B cell (primary cell): ENCODE results near the gene NR3C2. TPM values are rescaled to one million over a fixed set of nuclear protein-coding genes. Genes with fewer than 3 reads are reported as not detected.

Experiments
- ATAC-seq: fragments of 200-7000 bp; cut with Tn5 transposase; one replicate; pipeline ENCODE4 v1.10.0; 2021; ENCODE audit warnings: low read depth, mild to moderate bottlenecking, moderate number of reproducible peaks, moderate library complexity
- CTCF ChIA-PET: fragments of 350-600 bp; sonication (Branson Sonifier 250); formaldehyde crosslinking; loops from one replicate; lab custom pipeline; 2021; ENCODE audit warnings: antibody characterized with exemption, inconsistent platforms; lab: Charles Lee
- POLR2A ChIA-PET: fragments of 350-600 bp; sonication (Branson Sonifier 250); formaldehyde crosslinking; loops from one replicate; lab custom pipeline; 2021; ENCODE audit warnings: antibody characterized with exemption; lab: Charles Lee
- DNase-seq: peaks from one replicate; pipeline ENCODE4 v3.0.0; 2013
- H2AFZ ChIP-seq: 2 replicates; pipeline ENCODE4 v1.6.1; 2012; ENCODE audit warnings: mild to moderate bottlenecking, low read depth, low read length; ENCODE audit not compliant: insufficient read depth, poor library complexity, severe bottlenecking
- H3K27ac ChIP-seq, 2 donors: 1 replicate in 1 of 2; 2 replicates in 1 of 2; pipeline ENCODE4 v1.5.1; 2012 to 2013; ENCODE audit warnings: low read length in 2 of 2, mild to moderate bottlenecking in 2 of 2, moderate library complexity in 1 of 2
- H3K27me3 ChIP-seq, 4 experiments: fragments of 200-600 bp in 1 of 4; sonication (generic) in 1 of 4; replicated peaks in 1 of 4; 1 replicate in 2 of 4; 2 replicates in 2 of 4; pipeline versions ENCODE4 v1.6.1 to v1.7.0; 2013 to 2016; ENCODE audit warnings: low read length in 3 of 4, mild to moderate bottlenecking in 2 of 4, mixed read lengths in 1 of 4, moderate library complexity in 1 of 4; ENCODE audit not compliant: insufficient read depth in 4 of 4, control insufficient read depth in 3 of 4; ENCODE audit errors: control extremely low read depth in 1 of 4
- H3K36me3 ChIP-seq, 2 experiments: replicated peaks in 1 of 2; 1 replicate in 1 of 2; 2 replicates in 1 of 2; pipeline versions ENCODE4 v1.6.1 to v1.7.1; 2013; ENCODE audit warnings: low read length in 1 of 2; ENCODE audit not compliant: insufficient read depth in 2 of 2, control insufficient read depth in 1 of 2; ENCODE audit errors: control extremely low read depth in 1 of 2, extremely low read depth in 1 of 2
- H3K4me1 ChIP-seq, 2 donors: fragments of 200-600 bp in 1 of 2; sonication (generic) in 1 of 2; 1 replicate in 1 of 2; 2 replicates in 1 of 2; pipeline versions ENCODE4 v1.5.1 to v1.6.1; 2013 to 2017; ENCODE audit warnings: low read length in 2 of 2; ENCODE audit not compliant: control insufficient read depth in 2 of 2, insufficient read depth in 2 of 2
- H3K4me2 ChIP-seq: replicated peaks from 2 replicates; pipeline ENCODE3; 2012; ENCODE audit warnings: mild to moderate bottlenecking, low read depth, low read length; ENCODE audit not compliant: poor library complexity, severe bottlenecking
- H3K4me3 ChIP-seq, 5 experiments: fragments of 200-600 bp in 1 of 5; sonication (generic) in 1 of 5; 1 replicate in 3 of 5; 2 replicates in 2 of 5; pipeline versions ENCODE4 v1.5.1 to v1.7.0; 2011 to 2016; ENCODE audit warnings: low read length in 4 of 5, mild to moderate bottlenecking in 4 of 5, low read depth in 2 of 5, control low read depth in 1 of 5, moderate library complexity in 1 of 5; ENCODE audit not compliant: insufficient read depth in 1 of 5; ENCODE audit errors: control extremely low read depth in 1 of 5, extremely low read depth in 1 of 5
- H3K79me2 ChIP-seq: fragments of 200-600 bp; sonication (generic); one replicate; pipeline ENCODE4 v1.6.0; 2016; ENCODE audit warnings: low read length; ENCODE audit not compliant: control insufficient read depth, insufficient read depth
- H3K9ac ChIP-seq: fragments of 200-600 bp; sonication (generic); 2 replicates; pipeline ENCODE4 v1.6.1; 2017; ENCODE audit warnings: mild to moderate bottlenecking, low read length, moderate library complexity
- H3K9me3 ChIP-seq, 3 donors: one replicate each; pipeline versions ENCODE4 v1.6.1 to v1.7.1; 2013; ENCODE audit warnings: low read length in 2 of 3; ENCODE audit not compliant: control insufficient read depth in 2 of 3, insufficient read depth in 1 of 3; ENCODE audit errors: control extremely low read depth in 1 of 3
- H4K20me1 ChIP-seq: 2 replicates; pipeline ENCODE4 v1.6.0; 2012; ENCODE audit warnings: mild to moderate bottlenecking, low read length; ENCODE audit not compliant: insufficient read depth, control insufficient read depth, poor library complexity, severe bottlenecking
- H3K27ac Mint-ChIP-seq: one replicate; pipeline ENCODE4 v1.8.0; 2021; ENCODE audit warnings: mixed read lengths
- H3K27me3 Mint-ChIP-seq: one replicate; pipeline ENCODE4 v1.8.0; 2021; ENCODE audit warnings: mixed read lengths
- H3K4me1 Mint-ChIP-seq: one replicate; pipeline ENCODE4 v1.8.0; 2021; ENCODE audit warnings: mixed read lengths
- H3K4me3 Mint-ChIP-seq: one replicate; pipeline ENCODE4 v1.8.0; 2021; ENCODE audit warnings: mixed read lengths
- H3K9me3 Mint-ChIP-seq: one replicate; pipeline ENCODE4 v1.8.0; 2022; ENCODE audit warnings: mixed read lengths; ENCODE audit not compliant: insufficient read depth
- CTCF ChIP-seq: fragments of 200-600 bp; IDR thresholded peaks from one replicate; pipeline ENCODE4 v1.8.0; 2022; ENCODE audit warnings: antibody characterized with exemption, mild to moderate bottlenecking
- EZH2 ChIP-seq: IDR thresholded peaks from 2 replicates; pipeline ENCODE4 v1.6.1; 2012; ENCODE audit warnings: borderline replicate concordance, low read depth, mild to moderate bottlenecking, moderate library complexity, low read length; ENCODE audit not compliant: insufficient read depth, poor library complexity, severe bottlenecking
- WGBS: methylation state at CpG from one replicate; pipeline ENCODE4 v1.1.5; 2013; ENCODE audit warnings: missing lambda C conversion rate; ENCODE audit not compliant: insufficient coverage; 5-methylcytosine and 5-hydroxymethylcytosine counted together
- intact Hi-C: fragments of 100-400 bp; cut with micrococcal nuclease; formaldehyde crosslinking; loops from one replicate; pipeline ENCODE4 v1.10.0; 2022
- polyA plus RNA-seq: library from polyadenylated mRNA; depleted of rRNA; stranded (reverse); fragments of >200 nt; gene quantifications from 2 replicates; pipeline ENCODE4 v1.2.3, GENCODE V29; 2012
- total RNA-seq, 2 donors: library from RNA; stranded (reverse); fragments of 120-200 nt in 1 of 2; gene quantifications; 1 replicate in 1 of 2; 2 replicates in 1 of 2; pipeline versions ENCODE4 v1.2.3 to v1.2.4, GENCODE V29; 2013 to 2022

NR3C2 gene
- total and polyA plus RNA-seq, 2 donors (not counting 1 experiment from before 2014, with no cell fraction given), result 6.7 to 19.3 TPM

GRCh38 chr4:148349153-148349552 is 93.1 kb downstream of the NR3C2 start:
- no peaks in the 10 kb centered on the region for H3K4me1 Mint-ChIP-seq

GRCh38 chr4:148346657-148347056 is 95.6 kb downstream of the NR3C2 start:
- 86% methylated on average over 2 of the region's 2 CpGs for WGBS
- Histone ChIP-seq H3K4me2 (no peak overlapping the region), H3K4me1 (no peaks in the 10 kb centered on the region), H3K27ac (no peak overlapping the region), H3K9ac (no peak overlapping the region), H3K4me3 (no peak overlapping the region), H2AFZ (no peak overlapping the region), H3K27me3 (no peaks in the 10 kb centered on the region), H3K79me2 (no peaks in the 10 kb centered on the region), H3K9me3 (no peaks in the 10 kb centered on the region), H3K36me3 (no peaks in the 10 kb centered on the region), H4K20me1 (peaks cover 9% of the 10 kb centered on the region)
- intact Hi-C loops, result no loop called here
- H3K4me3 Mint-ChIP-seq, result no peak overlapping the region
- ATAC-seq, result no peak
- no peaks in the 10 kb centered on the region for H3K9me3 Mint-ChIP-seq
- ChIA-PET POLR2A (no interaction called here), CTCF (no interaction called here)
- no peaks in the 10 kb centered on the region for H3K27me3 Mint-ChIP-seq
- TF ChIP-seq CTCF, result no peak
- TF ChIP-seq EZH2, result no peak
- DNase-seq, result no peak
- H3K27ac Mint-ChIP-seq, result no peak overlapping the region
- H3K4me1 Mint-ChIP-seq, result no peaks in the 10 kb centered on the region

More at GRCh38 chr4:148349153-148349552, 93.1 kb downstream of the NR3C2 start:
- Histone ChIP-seq H3K79me2 (no peaks in the 10 kb centered on the region), H3K27ac (no peak overlapping the region), H3K4me3 (no peak overlapping the region), H2AFZ (no peak overlapping the region), H3K36me3 (no peaks in the 10 kb centered on the region), H3K9me3 (no peaks in the 10 kb centered on the region), H4K20me1 (peaks cover 13% of the 10 kb centered on the region), H3K4me1 (no peaks in the 10 kb centered on the region), H3K9ac (no peak overlapping the region), H3K4me2 (no peak overlapping the region), H3K27me3 (no peaks in the 10 kb centered on the region)
- intact Hi-C loops, result no loop called here
- POLR2A ChIA-PET, result no interaction called here
- TF ChIP-seq CTCF, result no peak
- TF ChIP-seq EZH2, result no peak
- H3K27me3 Mint-ChIP-seq, result no peaks in the 10 kb centered on the region
- no peak overlapping the region for H3K4me3 Mint-ChIP-seq
- ATAC-seq (no peak), DNase-seq (no peak)
- H3K9me3 Mint-ChIP-seq, result no peaks in the 10 kb centered on the region
- no CpG with 5 or more reads among the region's 2 CpGs for WGBS
- CTCF ChIA-PET, result no interaction called here
- no peak overlapping the region for H3K27ac Mint-ChIP-seq
